Kidney (tissue), 14 donors: ENCODE results near the gene SLC24A4. TPM values are rescaled to one million over a fixed set of nuclear protein-coding genes. Genes with fewer than 3 reads are reported as not detected.

Experiments
- DNase-seq, 5 donors: peaks; one replicate each; pipeline ENCODE4 v3.0.0-alpha.2; 2013 to 2020
- FAIRE-seq: peaks from 2 replicates; lab custom pipeline; 2012; peaks lifted over from hg19 to GRCh38; lab: Jason Lieb, UNC
- H3K27ac ChIP-seq, 2 donors: one replicate each; pipeline ENCODE4 v1.7.0; 2013; ENCODE audit warnings: low read depth in 2 of 2, low read length in 2 of 2, inconsistent platforms in 1 of 2
- H3K27me3 ChIP-seq: one replicate; pipeline ENCODE4 v1.7.1; 2013; ENCODE audit warnings: low read length, inconsistent platforms; ENCODE audit not compliant: control insufficient read depth, insufficient read depth
- H3K36me3 ChIP-seq, 3 donors: one replicate each; pipeline versions ENCODE4 v1.7.0 to v1.7.1; 2013; ENCODE audit warnings: low read length in 3 of 3, control low read depth in 1 of 3, inconsistent platforms in 1 of 3; ENCODE audit not compliant: insufficient read depth in 3 of 3, control insufficient read depth in 2 of 3
- H3K4me1 ChIP-seq, 3 donors: one replicate each; pipeline versions ENCODE4 v1.7.0 to v1.7.1; 2013; ENCODE audit warnings: low read length in 3 of 3, inconsistent platforms in 1 of 3, low read depth in 1 of 3; ENCODE audit not compliant: control insufficient read depth in 2 of 3, insufficient read depth in 2 of 3
- H3K4me3 ChIP-seq, 3 donors: one replicate each; pipeline versions ENCODE4 v1.7.0 to v1.8.1; 2013; ENCODE audit warnings: low read length in 3 of 3, control low read depth in 1 of 3, inconsistent platforms in 1 of 3
- H3K9ac ChIP-seq, 3 donors: one replicate each; pipeline versions ENCODE4 v1.7.0 to v1.7.1; 2013; ENCODE audit warnings: low read length in 3 of 3, control low read depth in 1 of 3, inconsistent platforms in 1 of 3
- H3K9me3 ChIP-seq, 3 donors: one replicate each; pipeline versions ENCODE4 v1.7.0 to v1.7.1; 2013; ENCODE audit warnings: low read length in 3 of 3, control low read depth in 1 of 3, inconsistent platforms in 1 of 3; ENCODE audit not compliant: control insufficient read depth in 2 of 3, insufficient read depth in 1 of 3
- intact Hi-C: fragments of 100-400 bp; cut with DNase I; formaldehyde crosslinking; loops from one replicate; pipeline ENCODE4 v1.11.1; 2022
- polyA plus RNA-seq: library from polyadenylated mRNA; stranded (reverse); fragments of 350-450 nt; fragmentation: Illumina TruSeq; extraction: RNeasy Lipid Tissue Mini Kit (QIAGEN cat#74804); gene quantifications from one replicate; pipeline ENCODE4 v1.2.3, GENCODE V29; 2014; ENCODE audit warnings: low read depth, low replicate concordance; ENCODE audit not compliant: insufficient read depth
- total RNA-seq: library from RNA; stranded (reverse); fragmentation: NEBNext Ultra II Directional; extraction: Animal tissue kit (Norgen Biotek cat#: 25700); gene quantifications from one replicate; pipeline ENCODE4 v1.2.1, GENCODE V29; 2021
- TF ChIP-seq, protein P1 (sequence below): IDR thresholded peaks from 3 replicates; pipeline ENCODE4 v1.5.1; 2012; ENCODE audit warnings: mild to moderate bottlenecking, moderate library complexity, borderline replicate concordance; ENCODE audit not compliant: insufficient read depth; ENCODE audit errors: extremely low read depth
- donor health status: control.
- donor health status: control.
- donor health status: control.
- donor health status: control.
- donor health status: control.
- donor health status: DM: yes; HTN: yes; CAD: no.
- donor health status: Normal renal cell carcinoma (clear cell type).

Gene SLC24A4
- total and polyA plus RNA-seq, 2 donors from 2014 or later: 0.32 to 0.85 TPM

DNA sequence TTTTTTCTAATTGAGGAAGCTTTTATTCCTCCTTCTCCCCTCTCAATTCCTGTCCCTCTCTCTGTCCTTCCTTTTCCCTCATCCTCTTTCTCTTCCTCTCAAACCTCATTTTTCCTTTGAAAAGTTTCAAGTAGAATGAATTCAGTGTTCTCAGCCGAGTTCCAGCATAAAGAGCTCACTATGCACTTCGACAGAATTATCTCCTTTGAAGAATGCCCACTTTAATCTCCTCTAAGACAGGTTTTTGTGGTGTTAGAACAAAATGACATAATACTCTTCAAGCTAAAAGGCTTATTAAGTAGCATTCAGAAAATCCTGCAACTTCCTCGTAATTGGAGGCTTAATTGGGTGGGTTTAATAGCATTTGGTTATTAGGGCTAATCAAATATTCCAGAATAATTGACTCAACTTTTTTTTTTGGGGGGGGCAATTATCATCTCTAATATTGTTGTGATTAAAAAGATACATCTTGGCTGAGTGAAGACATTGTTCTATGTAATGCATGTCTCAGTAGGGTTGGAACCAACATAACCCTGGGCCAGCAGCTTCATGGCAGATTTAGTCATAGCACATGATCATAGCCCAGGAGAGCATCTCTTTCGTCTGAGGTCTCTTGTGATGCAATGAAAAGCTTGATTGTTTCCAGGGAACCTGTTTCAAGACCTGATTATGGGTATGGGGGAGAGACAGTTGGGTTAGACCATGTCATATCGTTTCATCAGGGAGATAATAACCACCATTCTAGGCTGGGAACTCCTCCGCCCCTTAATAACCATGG is 25.0 kb upstream of the SLC24A4 start:
- Histone ChIP-seq H3K36me3 (no peaks in the 10 kb centered on the region), H3K4me1 (no peaks in the 10 kb centered on the region), H3K27ac (no peak overlapping the region), H3K4me3 (no peak overlapping the region), H3K9me3 (no peaks in the 10 kb centered on the region), H3K27me3 (no peaks in the 10 kb centered on the region), H3K9ac (no peak overlapping the region)
- DNase-seq (no peak), FAIRE-seq (no peak)
- TF ChIP-seq, protein P1, sequence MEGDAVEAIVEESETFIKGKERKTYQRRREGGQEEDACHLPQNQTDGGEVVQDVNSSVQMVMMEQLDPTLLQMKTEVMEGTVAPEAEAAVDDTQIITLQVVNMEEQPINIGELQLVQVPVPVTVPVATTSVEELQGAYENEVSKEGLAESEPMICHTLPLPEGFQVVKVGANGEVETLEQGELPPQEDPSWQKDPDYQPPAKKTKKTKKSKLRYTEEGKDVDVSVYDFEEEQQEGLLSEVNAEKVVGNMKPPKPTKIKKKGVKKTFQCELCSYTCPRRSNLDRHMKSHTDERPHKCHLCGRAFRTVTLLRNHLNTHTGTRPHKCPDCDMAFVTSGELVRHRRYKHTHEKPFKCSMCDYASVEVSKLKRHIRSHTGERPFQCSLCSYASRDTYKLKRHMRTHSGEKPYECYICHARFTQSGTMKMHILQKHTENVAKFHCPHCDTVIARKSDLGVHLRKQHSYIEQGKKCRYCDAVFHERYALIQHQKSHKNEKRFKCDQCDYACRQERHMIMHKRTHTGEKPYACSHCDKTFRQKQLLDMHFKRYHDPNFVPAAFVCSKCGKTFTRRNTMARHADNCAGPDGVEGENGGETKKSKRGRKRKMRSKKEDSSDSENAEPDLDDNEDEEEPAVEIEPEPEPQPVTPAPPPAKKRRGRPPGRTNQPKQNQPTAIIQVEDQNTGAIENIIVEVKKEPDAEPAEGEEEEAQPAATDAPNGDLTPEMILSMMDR: no peak
- intact Hi-C loops: no loop called here

DNA sequence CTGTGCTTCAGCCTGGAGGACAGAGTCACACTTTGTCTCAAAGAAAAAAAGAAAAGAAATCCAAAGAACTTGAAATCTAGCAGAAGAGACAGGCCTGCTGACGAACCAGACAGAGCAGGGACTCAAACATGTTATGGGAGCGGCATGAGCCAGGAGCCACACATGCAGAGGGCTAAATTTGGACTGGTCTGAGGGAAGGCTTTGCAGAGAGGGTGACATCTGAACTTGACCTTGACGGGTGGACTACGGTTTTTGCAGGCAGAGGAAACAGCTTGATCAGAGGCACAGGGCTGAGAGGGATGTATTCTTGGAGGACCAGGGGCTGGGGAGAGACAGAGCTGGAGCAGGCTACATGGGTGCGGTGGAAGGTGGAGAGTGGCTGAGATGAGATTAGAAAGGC is 20.5 kb upstream of the SLC24A4 start:
- H3K4me1 ChIP-seq: no peaks in the 10 kb centered on the region
- no peak overlapping the region for H3K4me3 ChIP-seq
- H3K27me3 ChIP-seq: no peaks in the 10 kb centered on the region
- H3K36me3 ChIP-seq: no peaks in the 10 kb centered on the region
- no peaks in the 10 kb centered on the region for H3K9me3 ChIP-seq
- TF ChIP-seq, protein P1: no peak
- intact Hi-C loops: no loop called here
- no peak overlapping the region for H3K9ac ChIP-seq
- DNase-seq (no peak), FAIRE-seq (no peak)
- no peak overlapping the region for H3K27ac ChIP-seq

DNA sequence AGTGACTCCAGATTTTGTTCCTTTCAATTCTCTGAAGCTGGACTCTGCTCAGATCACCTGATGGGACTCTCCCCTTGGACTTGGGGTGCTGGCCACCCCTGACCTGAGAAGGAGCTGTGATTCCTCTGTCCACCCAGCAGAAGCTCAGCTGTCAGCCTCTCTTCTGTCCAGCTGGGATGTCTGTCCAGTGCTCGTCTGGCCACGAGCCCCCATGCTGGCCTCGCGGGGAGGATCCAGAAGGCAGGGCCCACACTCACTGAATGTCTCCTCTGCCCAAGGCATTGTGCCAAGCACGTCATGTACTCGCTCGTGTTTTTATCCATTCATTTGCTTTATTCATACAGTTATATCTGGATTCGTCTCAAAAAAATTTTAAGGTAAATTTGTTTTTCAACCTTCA is 14.2 kb upstream of the SLC24A4 start:
- Histone ChIP-seq H3K9ac (no peak overlapping the region), H3K4me3 (no peak overlapping the region), H3K4me1 (no peaks in the 10 kb centered on the region), H3K36me3 (no peaks in the 10 kb centered on the region), H3K27ac (no peak overlapping the region), H3K9me3 (no peaks in the 10 kb centered on the region), H3K27me3 (no peaks in the 10 kb centered on the region)
- TF ChIP-seq, protein P1: no peak
- no peak for DNase-seq
- intact Hi-C loops: no loop called here
- no peak for FAIRE-seq
